IMR-90 (cell line): ENCODE data around the gene SNRNP35. TPM values are rescaled to one million over a fixed set of nuclear protein-coding genes. Genes with fewer than 3 reads are reported as not detected.

Experiments
- ATAC-seq: fragments of 200-7000 bp; cut with Tn5 transposase; 2 replicates; pipeline ENCODE4 v1.9.1; 2020; ENCODE audit warnings: low read depth, mild to moderate bottlenecking, moderate library complexity
- BruUV-seq: library from RNA; stranded (reverse); fragments of 400-500 nt; replicated peaks from 2 replicates; lab custom pipeline; 2021; lab: Mats Ljungman, UMichigan
- CTCF ChIA-PET: fragments of 300-600 bp; formaldehyde crosslinking; extraction: SDS; loops from one replicate; lab custom pipeline; 2021; ENCODE audit warnings: antibody characterized with exemption; lab: Yijun Ruan, JAX
- POLR2A ChIA-PET: fragments of 300-600 bp; sonication (Branson Sonifier 250); formaldehyde crosslinking; loops from one replicate; lab custom pipeline; 2022; ENCODE audit warnings: antibody characterized with exemption; ENCODE audit not compliant: unreplicated experiment; lab: Charles Lee
- DNase-seq: peaks from one replicate; pipeline ENCODE4 v3.0.0; 2013
- H2AFZ ChIP-seq: replicated peaks from 2 replicates; pipeline ENCODE3; 2013; ENCODE audit warnings: low read length, mild to moderate bottlenecking; ENCODE audit not compliant: poor library complexity
- H2AK5ac ChIP-seq: 2 replicates; pipeline ENCODE4 v1.6.1; 2013; ENCODE audit warnings: low read depth, low read length, inconsistent platforms
- H2AK9ac ChIP-seq: replicated peaks from 2 replicates; pipeline ENCODE3; 2013; ENCODE audit warnings: mild to moderate bottlenecking, low read depth, low read length, moderate library complexity; ENCODE audit not compliant: poor library complexity
- H2BK120ac ChIP-seq: 2 replicates; pipeline ENCODE4 v1.6.1; 2013; ENCODE audit warnings: low read depth, low read length, inconsistent platforms
- H2BK15ac ChIP-seq: 3 replicates; pipeline ENCODE4 v1.6.1; 2013; ENCODE audit warnings: low read depth, low read length, inconsistent platforms
- H2BK20ac ChIP-seq: 2 replicates; pipeline ENCODE4 v1.6.1; 2013; ENCODE audit warnings: low read depth, mild to moderate bottlenecking, inconsistent platforms, low read length, moderate library complexity
- H2BK5ac ChIP-seq: 2 replicates; pipeline ENCODE4 v1.6.1; 2013; ENCODE audit warnings: mild to moderate bottlenecking, low read depth, low read length, inconsistent platforms; ENCODE audit not compliant: poor library complexity, severe bottlenecking
- H3K14ac ChIP-seq: replicated peaks from 2 replicates; pipeline ENCODE4 v1.6.1; 2013; ENCODE audit warnings: low read depth, low read length, inconsistent platforms
- H3K18ac ChIP-seq: 2 replicates; pipeline ENCODE4 v1.6.1; 2013; ENCODE audit warnings: low read depth, low read length, control low read depth
- H3K23ac ChIP-seq: 2 replicates; pipeline ENCODE4 v1.6.1; 2013; ENCODE audit warnings: low read depth, low read length, inconsistent platforms
- H3K27ac ChIP-seq: 2 replicates; pipeline ENCODE4 v1.5.1; 2013; ENCODE audit warnings: mild to moderate bottlenecking, control low read depth, low read length; ENCODE audit not compliant: insufficient read depth
- H3K27me3 ChIP-seq: 2 replicates; pipeline ENCODE4 v1.6.1; 2013; ENCODE audit warnings: low read length; ENCODE audit not compliant: control insufficient read depth, insufficient read depth
- H3K36me3 ChIP-seq: 2 replicates; pipeline ENCODE4 v1.6.1; 2013; ENCODE audit warnings: low read length, mixed read lengths; ENCODE audit not compliant: control insufficient read depth, insufficient read depth
- H3K4ac ChIP-seq: 2 replicates; pipeline ENCODE4 v1.6.1; 2013; ENCODE audit warnings: low read depth, low read length, inconsistent platforms
- H3K4me1 ChIP-seq: 2 replicates; pipeline ENCODE4 v1.6.1; 2013; ENCODE audit warnings: low read length, mixed read lengths; ENCODE audit not compliant: control insufficient read depth, insufficient read depth
- H3K4me2 ChIP-seq: 2 replicates; pipeline ENCODE4 v1.6.1; 2013; ENCODE audit warnings: low read depth, mild to moderate bottlenecking, control low read depth, low read length, moderate library complexity
- H3K4me3 ChIP-seq: 2 replicates; pipeline ENCODE4 v1.5.1; 2013; ENCODE audit warnings: low read depth, mild to moderate bottlenecking, control low read depth, low read length, moderate library complexity; ENCODE audit not compliant: insufficient read depth
- H3K56ac ChIP-seq: 2 replicates; pipeline ENCODE4 v1.6.1; 2013; ENCODE audit warnings: low read length, inconsistent platforms; ENCODE audit not compliant: insufficient read depth; ENCODE audit errors: extremely low read depth
- H3K79me1 ChIP-seq, 2 experiments: 2 replicates each; pipeline ENCODE4 v1.6.1; 2013; ENCODE audit warnings: low read length in 2 of 2, inconsistent platforms in 1 of 2, low read depth in 1 of 2
- H3K9ac ChIP-seq: 2 replicates; pipeline ENCODE4 v1.6.1; 2013; ENCODE audit warnings: low read depth, low read length, control low read depth
- H3K9me1 ChIP-seq: 2 replicates; pipeline ENCODE4 v1.6.1; 2013; ENCODE audit warnings: low read length, inconsistent platforms; ENCODE audit not compliant: insufficient read depth
- H3K9me3 ChIP-seq: 2 replicates; pipeline ENCODE4 v1.6.1; 2013; ENCODE audit warnings: low read length; ENCODE audit not compliant: control insufficient read depth, insufficient read depth
- H4K20me1 ChIP-seq: 2 replicates; pipeline ENCODE4 v1.6.1; 2013; ENCODE audit warnings: low read length, inconsistent platforms; ENCODE audit not compliant: insufficient read depth
- H4K5ac ChIP-seq: 2 replicates; pipeline ENCODE4 v1.6.1; 2013; ENCODE audit warnings: mild to moderate bottlenecking, low read depth, low read length, control low read depth
- H4K8ac ChIP-seq, 2 experiments: 2 replicates each; pipeline ENCODE4 v1.6.1; 2013; ENCODE audit warnings: low read depth in 2 of 2, low read length in 2 of 2, control low read depth in 1 of 2, inconsistent platforms in 1 of 2
- H4K91ac ChIP-seq: 2 replicates; pipeline ENCODE4 v1.6.1; 2013; ENCODE audit warnings: low read depth, low read length, inconsistent platforms; ENCODE audit not compliant: insufficient read depth
- FOS ChIP-seq: fragments of 150-350 bp; IDR thresholded peaks from 2 replicates; pipeline ENCODE4 v1.6.1; 2016; ENCODE audit warnings: low read depth, low read length
- MAFK ChIP-seq: IDR thresholded peaks from 2 replicates; pipeline ENCODE4 v1.6.1; 2012; ENCODE audit warnings: low read depth, low read length, improper control_type of control experiment
- NFE2L2 ChIP-seq: fragments of 150-350 bp; IDR thresholded peaks from 2 replicates; pipeline ENCODE4 v1.6.1; 2016; ENCODE audit warnings: low read depth, mild to moderate bottlenecking, low read length
- POLR2A ChIP-seq: IDR thresholded peaks from 2 replicates; pipeline ENCODE4 v1.6.1; 2012; ENCODE audit warnings: mild to moderate bottlenecking, low read depth, low read length
- RAD21 ChIP-seq: IDR thresholded peaks from 2 replicates; pipeline ENCODE4 v1.6.1; 2012; ENCODE audit warnings: low read length, improper control_type of control experiment
- WGBS, 2 experiments: methylation state at CpG; one replicate each; pipeline versions ENCODE4 v1.1.5 to v1.1.7; 2013; ENCODE audit warnings: missing lambda C conversion rate in 2 of 2; ENCODE audit not compliant: insufficient read length in 1 of 2; ENCODE audit errors: extremely low coverage in 2 of 2; 5-methylcytosine and 5-hydroxymethylcytosine counted together
- dilution Hi-C: fragments of 300-500 bp; cut with HindIII; formaldehyde crosslinking; loops from one replicate; pipeline ENCODE4 v1.14.3; 2018; ENCODE audit warnings: low sequenced_read_pairs; ENCODE audit not compliant: unreplicated experiment
- in situ Hi-C: fragments of 300-500 bp; cut with MboI; formaldehyde crosslinking; loops from 3 replicates; pipeline ENCODE4 v1.14.3; 2019; ENCODE audit warnings: low sequenced_read_pairs, inconsistent platforms, mixed read lengths
- intact Hi-C: fragments of 100-400 bp; cut with micrococcal nuclease; formaldehyde crosslinking; loops from 2 replicates; pipeline ENCODE4 v1.10.0; 2022
- polyA plus RNA-seq, 3 experiments: library from polyadenylated mRNA; depleted of rRNA; stranded (reverse); fragments of >200 nt; gene quantifications; 2 replicates each; pipeline ENCODE4 v1.2.3, GENCODE V29; 2012; ENCODE audit warnings: low replicate concordance in 1 of 3
- total RNA-seq: library from RNA; depleted of rRNA; stranded (reverse); fragments of >200 nt; gene quantifications from 2 replicates; pipeline ENCODE4 v1.2.3, GENCODE V29; 2012
- TF ChIP-seq, protein P1 (sequence below): fragments of 150-350 bp; IDR thresholded peaks from 2 replicates; pipeline ENCODE4 v1.6.1; 2016; ENCODE audit warnings: low read depth, mild to moderate bottlenecking, low read length, moderate library complexity, borderline replicate concordance
- TF ChIP-seq, protein P2 (sequence below): fragments of 150-350 bp; IDR thresholded peaks from 2 replicates; pipeline ENCODE4 v1.6.1; 2017; ENCODE audit warnings: mild to moderate bottlenecking, antibody characterized with exemption, low read length, low read depth

Gene SNRNP35
- total and polyA plus RNA-seq, 2 of the 4 experiments (the other 2 are of a cell fraction): 4.7 to 15.4 TPM

DNA sequence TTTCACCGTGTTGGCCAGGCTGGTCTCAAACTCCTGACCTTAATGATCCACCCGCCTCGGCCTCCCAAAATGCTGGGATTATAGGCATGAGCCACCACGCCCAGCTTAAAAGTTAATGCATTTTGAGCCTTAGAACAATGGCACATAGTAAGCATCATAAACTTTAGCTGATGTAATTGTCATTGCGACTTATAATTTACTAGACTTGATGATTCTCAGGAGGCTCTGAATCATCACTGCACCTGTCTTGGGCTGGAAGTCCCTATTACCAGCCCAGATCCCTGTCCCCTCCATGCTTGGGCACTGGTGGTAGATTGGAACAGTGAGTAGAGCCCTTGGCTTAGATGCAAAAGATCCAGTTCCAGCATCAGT lies 47.9 kb upstream of the SNRNP35 start:
- Histone ChIP-seq H3K79me1 (no peaks in the 10 kb centered on the region; a peak in 1 of 4 replicates), H2AFZ (no peak overlapping the region), H3K18ac (no peak overlapping the region), H3K9ac (no peak overlapping the region), H3K9me3 (no peaks in the 10 kb centered on the region), H3K4me2 (no peak overlapping the region), H3K56ac (no peak overlapping the region), H4K91ac (no peak overlapping the region), H3K4me3 (no peak overlapping the region), H3K36me3 (peaks cover 27% of the 10 kb centered on the region), H3K14ac (no peak overlapping the region), H3K4ac (no peak overlapping the region), H3K4me1 (no peaks in the 10 kb centered on the region), H3K27me3 (no peaks in the 10 kb centered on the region), H2BK20ac (no peak overlapping the region), H3K27ac (no peak overlapping the region), H2AK5ac (no peak overlapping the region), H3K9me1 (peaks cover 4% of the 10 kb centered on the region; the same call in 1 of the 2 replicates), H4K8ac (no peak overlapping the region), H2AK9ac (no peak overlapping the region), H4K20me1 (peaks cover 3% of the 10 kb centered on the region; the same call in 1 of the 2 replicates), H2BK15ac (no peak overlapping the region), H2BK120ac (no peak overlapping the region), H2BK5ac (no peak overlapping the region), H3K23ac (no peak overlapping the region), H4K5ac (no peak overlapping the region)
- dilution Hi-C loops (no loop called here), in situ Hi-C loops (no loop called here), intact Hi-C loops (no loop called here)
- TF ChIP-seq, protein P1, sequence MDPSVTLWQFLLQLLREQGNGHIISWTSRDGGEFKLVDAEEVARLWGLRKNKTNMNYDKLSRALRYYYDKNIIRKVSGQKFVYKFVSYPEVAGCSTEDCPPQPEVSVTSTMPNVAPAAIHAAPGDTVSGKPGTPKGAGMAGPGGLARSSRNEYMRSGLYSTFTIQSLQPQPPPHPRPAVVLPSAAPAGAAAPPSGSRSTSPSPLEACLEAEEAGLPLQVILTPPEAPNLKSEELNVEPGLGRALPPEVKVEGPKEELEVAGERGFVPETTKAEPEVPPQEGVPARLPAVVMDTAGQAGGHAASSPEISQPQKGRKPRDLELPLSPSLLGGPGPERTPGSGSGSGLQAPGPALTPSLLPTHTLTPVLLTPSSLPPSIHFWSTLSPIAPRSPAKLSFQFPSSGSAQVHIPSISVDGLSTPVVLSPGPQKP: no peak
- TF ChIP-seq, protein P2, sequence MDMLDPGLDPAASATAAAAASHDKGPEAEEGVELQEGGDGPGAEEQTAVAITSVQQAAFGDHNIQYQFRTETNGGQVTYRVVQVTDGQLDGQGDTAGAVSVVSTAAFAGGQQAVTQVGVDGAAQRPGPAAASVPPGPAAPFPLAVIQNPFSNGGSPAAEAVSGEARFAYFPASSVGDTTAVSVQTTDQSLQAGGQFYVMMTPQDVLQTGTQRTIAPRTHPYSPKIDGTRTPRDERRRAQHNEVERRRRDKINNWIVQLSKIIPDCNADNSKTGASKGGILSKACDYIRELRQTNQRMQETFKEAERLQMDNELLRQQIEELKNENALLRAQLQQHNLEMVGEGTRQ: no peak
- TF ChIP-seq MAFK: no peak
- no peak for TF ChIP-seq RAD21
- TF ChIP-seq POLR2A: no peak
- TF ChIP-seq FOS: no peak
- TF ChIP-seq NFE2L2: no peak
- whole genome bisulfite sequencing, 2 experiments: 97% methylated on average over 4 of the region's 5 CpGs; no CpG with 5 or more reads in 1 of the 2 experiments
- BruUV-seq: no TSS peak
- ATAC-seq (no peak), DNase-seq (no peak)
- POLR2A ChIA-PET: no interaction called here
- CTCF ChIA-PET: no interaction called here
